ENCODE results near the gene MAEA. TPM values are rescaled to one million over a fixed set of nuclear protein-coding genes. Genes with fewer than 3 reads are reported as not detected.
"Not testable (repeated sequence)": the region's sequence is repeated elsewhere in the genome, so short reads cannot be mapped to it uniquely, and the experiment has no call there.

MAEA gene
- total RNA-seq, 2 experiments from 2014 or later, result 63.8 to 69.0 TPM

DNA sequence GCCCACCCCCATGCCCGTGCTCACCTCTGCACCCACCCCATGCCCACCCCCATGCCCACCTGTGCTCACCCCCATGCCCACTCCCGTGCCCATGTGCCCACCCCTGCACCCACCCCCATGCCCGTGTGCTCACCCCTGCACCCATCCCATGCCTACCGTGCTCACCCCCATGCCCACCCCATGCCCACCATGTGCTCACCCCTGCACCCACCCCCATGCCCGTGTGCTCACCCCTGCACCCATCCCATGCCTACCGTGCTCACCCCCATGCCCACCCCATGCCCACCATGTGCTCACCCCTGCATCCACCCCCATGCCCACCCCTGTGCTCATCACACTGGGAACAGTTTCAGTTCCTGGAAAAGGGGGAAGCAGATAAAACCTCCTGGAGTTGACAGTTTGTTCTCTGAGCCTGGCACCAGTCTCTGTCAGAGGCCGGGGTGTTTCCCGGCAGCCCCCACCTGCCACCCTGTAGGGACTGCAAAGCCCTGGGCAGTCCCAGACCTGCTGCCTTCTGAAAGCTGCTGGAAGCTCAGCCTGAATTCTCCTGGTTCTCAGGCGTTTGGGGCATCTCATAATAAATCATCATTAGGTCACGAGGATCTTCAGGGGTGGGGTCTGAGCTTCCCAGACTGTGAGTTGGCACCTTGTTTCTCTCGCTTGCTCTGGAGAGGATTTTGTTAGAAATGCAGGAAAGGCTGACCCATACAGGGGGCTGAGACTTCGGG, 44.3 kb downstream of the MAEA start:
- POLR2A ChIA-PET, H3K4me3 Mint-ChIP-seq, DNase-seq, H3K27me3 Mint-ChIP-seq, H3K9me3 Mint-ChIP-seq: not testable (repeated sequence)
- Mint-ChIP-seq H3K4me1 (peaks cover 67% of the 10 kb centered on the region), H3K36me3 (ENCODE audit: low read depth) (peaks cover 68% of the 10 kb centered on the region), H3K27ac (peak overlapping the region; percentile 54)
- CTCF ChIA-PET, result interaction anchor here (1.5 kb wide), 1 partner anchor 66 kb away, joined by 4 read pairs; no protein-coding TSS in a partner anchor

DNA sequence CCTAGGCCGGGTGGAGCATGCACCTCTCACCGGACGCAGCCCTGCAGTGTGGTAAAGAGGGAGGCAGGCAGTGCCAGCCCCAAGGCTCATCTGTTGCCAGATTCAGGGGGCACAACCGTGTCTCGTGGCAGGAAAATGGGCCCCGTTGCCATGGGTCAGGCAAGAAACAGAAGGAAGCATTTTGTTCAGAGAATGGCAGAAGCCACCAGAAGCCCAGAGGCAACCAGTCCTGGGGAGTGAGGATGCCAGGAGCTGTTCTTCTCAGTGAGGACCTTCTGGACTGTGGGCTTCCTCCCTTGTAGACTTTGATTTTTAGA, 44.8 kb downstream of the MAEA start:
- POLR2A ChIA-PET, result no interaction called here

DNA sequence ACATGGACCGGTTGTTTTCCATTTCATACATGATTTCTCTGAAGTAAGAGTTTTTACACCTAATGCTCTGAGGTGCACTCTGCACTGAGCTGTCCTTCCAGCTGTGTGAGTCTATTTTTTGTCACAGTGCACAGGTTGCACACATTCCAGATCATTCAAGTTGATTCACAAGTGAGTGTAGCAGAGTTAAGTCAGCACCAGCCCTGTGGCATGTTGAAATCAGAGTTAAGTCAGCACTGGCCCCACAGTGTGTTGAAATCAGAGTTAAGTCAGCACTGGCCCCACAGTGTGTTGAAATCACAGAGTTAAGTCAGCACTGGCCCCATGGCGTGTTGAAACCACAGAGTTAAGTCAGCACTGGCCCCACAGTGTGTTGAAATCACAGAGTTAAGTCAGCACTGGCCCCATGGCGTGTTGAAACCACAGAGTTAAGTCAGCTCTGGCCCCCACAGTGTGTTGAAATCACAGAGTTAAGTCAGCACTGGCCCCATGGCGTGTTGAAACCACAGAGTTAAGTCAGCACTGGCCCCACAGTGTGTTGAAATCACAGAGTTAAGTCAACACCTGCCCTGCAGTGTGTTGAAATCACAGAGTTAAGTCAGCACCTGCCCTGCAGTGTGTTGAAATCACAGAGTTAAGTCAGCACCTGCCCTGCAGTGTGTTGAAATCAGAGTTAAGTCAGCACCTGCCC, 45.6 kb downstream of the MAEA start:
- H3K4me1 Mint-ChIP-seq, result peaks cover 58% of the 10 kb centered on the region
- H3K9me3 Mint-ChIP-seq, H3K27ac Mint-ChIP-seq, POLR2A ChIA-PET, DNase-seq, H3K4me3 Mint-ChIP-seq, H3K27me3 Mint-ChIP-seq: not testable (repeated sequence)
- CTCF ChIA-PET, result interaction anchor here (1.1 to 1.5 kb wide), 2 partner anchors 10 to 67 kb away, joined by 3 to 4 read pairs; no protein-coding TSS in a partner anchor
- H3K36me3 Mint-ChIP-seq (ENCODE audit: low read depth), result peaks cover 71% of the 10 kb centered on the region

More for the DNA sequence above, 44.8 kb downstream of the MAEA start:
- Mint-ChIP-seq H3K27me3 (no peaks in the 10 kb centered on the region), H3K4me1 (peaks cover 64% of the 10 kb centered on the region), H3K4me3 (no peak overlapping the region), H3K36me3 (ENCODE audit: low read depth) (peaks cover 68% of the 10 kb centered on the region), H3K27ac (peak overlapping the region; percentile 54), H3K9me3 (no peaks in the 10 kb centered on the region)
- CTCF ChIA-PET, result interaction anchor here (1.1 to 1.5 kb wide), 2 partner anchors 11 to 67 kb away, joined by 3 to 4 read pairs; no protein-coding TSS in a partner anchor
- no peak for DNase-seq

DNA sequence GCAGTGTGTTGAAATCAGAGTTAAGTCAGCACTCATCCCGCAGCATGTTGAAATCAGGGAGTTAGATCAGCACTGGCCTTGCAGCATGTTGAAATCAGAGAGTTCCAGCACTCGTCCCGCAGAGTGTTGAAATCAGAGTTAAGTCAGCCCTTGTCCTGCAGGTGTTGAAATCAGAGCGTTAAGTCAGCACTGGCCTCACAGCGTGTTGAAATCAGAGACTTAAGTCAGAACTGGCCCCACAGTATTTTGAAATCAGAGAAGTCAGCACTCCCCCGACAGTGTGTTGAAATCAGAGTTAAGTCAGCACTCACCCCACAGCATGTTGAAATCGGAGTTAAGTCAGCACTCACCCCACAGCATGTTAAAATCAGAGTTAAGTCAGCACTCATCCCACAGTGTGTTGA, 46.4 kb downstream of the MAEA start:
- Mint-ChIP-seq H3K9me3 (no peaks in the 10 kb centered on the region), H3K27ac (no peak overlapping the region), H3K27me3 (no peaks in the 10 kb centered on the region), H3K4me3 (no peak overlapping the region), H3K36me3 (ENCODE audit: low read depth) (peaks cover 72% of the 10 kb centered on the region), H3K4me1 (peaks cover 52% of the 10 kb centered on the region)
- no peak for DNase-seq
- POLR2A ChIA-PET, result no interaction called here
- CTCF ChIA-PET, result no interaction called here

DNA sequence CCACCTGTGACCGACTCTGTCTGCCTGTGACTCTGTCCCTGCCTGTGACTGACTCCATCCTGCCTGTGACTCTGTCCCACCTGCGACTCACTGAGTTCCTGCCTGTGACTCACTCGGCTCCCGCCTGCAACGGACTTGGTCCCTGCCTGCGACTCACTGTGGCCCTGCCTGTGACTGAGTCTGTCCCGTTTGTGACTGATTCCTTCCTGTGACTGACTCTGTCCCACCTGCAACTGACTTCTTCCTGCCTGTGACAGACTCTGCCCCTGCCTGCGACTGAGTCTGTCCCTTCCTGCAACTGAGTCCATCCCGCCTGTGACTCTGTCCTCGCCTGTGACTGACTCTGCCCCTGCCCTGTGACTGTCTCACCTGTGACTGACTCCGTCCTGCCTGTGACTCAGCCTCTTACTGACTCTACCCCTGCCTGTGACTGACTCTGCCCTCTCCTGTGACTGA, 47.7 kb downstream of the MAEA start:
- H3K4me1 Mint-ChIP-seq, result peaks cover 39% of the 10 kb centered on the region
- H3K4me3 Mint-ChIP-seq, result no peak overlapping the region
- H3K9me3 Mint-ChIP-seq, result no peaks in the 10 kb centered on the region
- H3K27me3 Mint-ChIP-seq, result no peaks in the 10 kb centered on the region
- DNase-seq, result peak; percentile 30
- CTCF ChIA-PET, result no interaction called here
- POLR2A ChIA-PET, result no interaction called here
- H3K27ac Mint-ChIP-seq, result peak overlapping the region; percentile 80
- peaks cover 66% of the 10 kb centered on the region for H3K36me3 Mint-ChIP-seq (ENCODE audit: low read depth)

DNA sequence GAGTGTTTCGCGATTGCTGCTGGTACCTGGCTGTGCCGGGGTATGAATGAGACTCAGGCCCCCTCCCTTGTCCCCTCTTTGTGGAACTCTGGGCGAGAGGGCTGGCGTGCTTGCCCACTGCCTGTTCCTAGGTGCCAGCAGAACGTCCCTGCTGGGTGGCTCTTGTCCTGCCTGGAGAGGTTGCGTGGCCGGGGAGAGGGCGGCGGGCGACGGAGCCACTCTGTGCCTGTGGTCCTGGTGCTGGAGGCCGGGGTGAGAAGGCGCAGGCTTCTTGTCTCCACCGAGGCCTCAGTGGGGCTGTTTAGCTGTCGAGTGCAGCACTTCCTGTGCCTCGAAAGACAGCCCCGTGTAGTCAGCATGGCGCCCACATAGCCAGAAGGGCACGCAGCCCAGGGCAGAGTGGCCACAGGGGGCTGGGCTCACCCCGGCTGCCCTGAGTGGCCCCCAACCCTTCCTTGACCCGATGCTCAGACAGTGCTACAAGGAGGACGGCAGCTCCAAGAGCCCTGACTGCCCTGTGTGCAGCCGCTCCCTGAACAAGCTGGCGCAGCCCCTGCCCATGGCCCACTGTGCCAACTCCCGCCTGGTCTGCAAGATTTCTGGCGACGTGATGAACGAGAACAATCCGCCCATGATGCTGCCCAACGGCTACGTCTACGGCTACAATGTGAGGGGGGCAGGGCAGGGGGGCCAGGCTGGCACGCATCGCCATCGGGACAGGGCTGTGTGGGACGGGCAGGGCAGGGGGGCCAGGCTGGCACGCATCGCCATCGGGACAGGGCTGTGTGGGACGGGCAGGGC, 48.5 kb downstream of the MAEA start:
- peaks cover 61% of the 10 kb centered on the region for H3K36me3 Mint-ChIP-seq (ENCODE audit: low read depth)
- H3K27me3 Mint-ChIP-seq, result no peaks in the 10 kb centered on the region
- H3K9me3 Mint-ChIP-seq, result no peaks in the 10 kb centered on the region
- DNase-seq, result no peak
- CTCF ChIA-PET, result no interaction called here
- peak overlapping the region; percentile 80 for H3K27ac Mint-ChIP-seq
- peaks cover 35% of the 10 kb centered on the region for H3K4me1 Mint-ChIP-seq
- no peak overlapping the region for H3K4me3 Mint-ChIP-seq
- POLR2A ChIA-PET, result no interaction called here

DNA sequence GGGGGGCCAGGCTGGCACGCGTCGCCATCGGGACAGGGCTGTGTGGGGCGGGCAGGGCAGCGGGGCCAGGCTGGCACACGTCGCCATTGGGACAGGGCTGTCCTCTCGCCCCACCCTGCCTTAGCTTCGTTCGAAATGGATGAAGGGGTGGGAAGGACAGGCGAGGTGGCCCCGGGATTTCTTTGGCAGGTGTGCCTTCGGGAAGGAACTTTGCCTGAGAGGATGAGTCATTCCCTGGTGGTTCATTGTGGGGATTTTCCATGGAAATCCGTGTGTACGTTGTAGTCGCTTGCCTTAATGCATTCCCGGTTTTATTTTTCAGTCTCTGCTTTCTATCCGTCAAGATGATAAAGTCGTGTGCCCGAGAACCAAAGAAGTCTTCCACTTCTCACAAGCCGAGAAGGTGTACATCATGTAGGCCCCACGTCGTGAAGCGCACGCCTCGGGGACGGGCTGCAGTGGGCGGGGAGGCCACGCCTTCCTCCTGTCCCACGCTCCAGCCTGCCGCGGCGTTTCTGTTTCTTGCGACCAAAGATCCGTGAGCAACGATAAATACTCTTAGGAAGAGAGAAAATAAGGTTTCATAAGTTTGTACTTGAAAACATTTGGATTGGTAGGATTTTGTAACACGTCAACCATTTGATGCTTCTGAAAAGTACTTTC, 49.2 kb downstream of the MAEA start:
- CTCF ChIA-PET, result no interaction called here
- Mint-ChIP-seq H3K4me1 (peaks cover 37% of the 10 kb centered on the region), H3K27ac (peak overlapping the region; percentile 50), H3K27me3 (no peaks in the 10 kb centered on the region), H3K36me3 (ENCODE audit: low read depth) (peaks cover 60% of the 10 kb centered on the region), H3K4me3 (no peak overlapping the region), H3K9me3 (no peaks in the 10 kb centered on the region)
- DNase-seq, result no peak
- POLR2A ChIA-PET, result no interaction called here

DNA sequence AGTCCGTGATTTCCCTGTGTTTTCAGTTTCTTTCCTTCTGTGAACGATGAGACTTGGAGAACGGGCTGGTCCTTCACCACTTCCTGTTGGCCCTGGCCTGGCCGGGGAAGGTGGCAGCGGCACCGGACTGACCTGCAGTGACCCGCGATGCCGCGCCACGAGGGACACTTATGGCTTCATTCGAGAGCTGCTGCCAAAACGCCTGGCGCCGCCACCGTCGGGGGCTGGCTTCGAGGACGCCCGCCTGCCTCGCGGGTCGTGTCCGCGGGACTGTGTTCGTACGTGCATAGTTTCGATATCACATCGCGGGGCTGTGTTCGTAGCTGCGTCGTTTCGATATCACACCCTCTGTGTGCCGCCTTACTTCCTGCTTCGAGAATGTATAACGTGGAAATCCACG, 49.8 kb downstream of the MAEA start:
- Mint-ChIP-seq H3K4me3 (no peak overlapping the region), H3K4me1 (peaks cover 37% of the 10 kb centered on the region), H3K9me3 (no peaks in the 10 kb centered on the region), H3K27me3 (no peaks in the 10 kb centered on the region), H3K27ac (no peak overlapping the region), H3K36me3 (ENCODE audit: low read depth) (peaks cover 58% of the 10 kb centered on the region)
- POLR2A ChIA-PET, result no interaction called here
- DNase-seq, result no peak
- CTCF ChIA-PET, result no interaction called here

DNA sequence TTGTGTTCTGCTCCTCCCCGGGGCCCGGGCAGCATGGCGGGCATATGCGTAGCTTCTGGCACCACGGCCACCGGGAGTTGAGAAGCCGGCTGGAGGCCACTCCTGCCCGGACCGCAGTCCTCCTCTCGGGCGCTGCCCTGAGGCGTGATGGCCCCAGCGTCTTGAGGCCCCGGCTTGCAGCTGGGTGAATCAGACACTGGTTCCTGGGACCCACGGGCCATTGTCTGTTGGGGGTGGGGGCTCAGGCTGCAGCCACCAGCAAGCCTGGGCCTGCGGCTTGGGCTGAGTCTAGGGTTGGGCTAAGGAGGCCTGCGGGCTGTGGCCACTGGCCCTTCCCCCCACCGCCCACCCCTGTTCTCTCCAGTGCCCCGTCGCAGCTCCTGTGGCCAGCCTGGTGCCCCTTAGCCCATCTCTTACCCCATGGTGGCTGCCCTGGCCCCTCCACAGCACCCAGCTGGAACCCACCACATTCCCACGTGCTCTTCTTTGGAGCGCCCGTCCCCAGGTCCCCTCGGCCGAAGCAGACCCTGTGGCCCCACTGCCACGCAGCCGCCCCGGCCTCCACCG, 50.6 kb downstream of the MAEA start:
- POLR2A ChIA-PET, result no interaction called here
- Mint-ChIP-seq H3K36me3 (ENCODE audit: low read depth) (peaks cover 52% of the 10 kb centered on the region), H3K27me3 (no peaks in the 10 kb centered on the region), H3K27ac (no peak overlapping the region), H3K4me3 (no peak overlapping the region), H3K4me1 (peaks cover 36% of the 10 kb centered on the region), H3K9me3 (no peaks in the 10 kb centered on the region)
- no peak for DNase-seq
- CTCF ChIA-PET, result interaction anchor here (0.5 to 1.1 kb wide), 2 partner anchors 10 to 574 kb away, joined by 3 to 4 read pairs; no protein-coding TSS in a partner anchor

DNA sequence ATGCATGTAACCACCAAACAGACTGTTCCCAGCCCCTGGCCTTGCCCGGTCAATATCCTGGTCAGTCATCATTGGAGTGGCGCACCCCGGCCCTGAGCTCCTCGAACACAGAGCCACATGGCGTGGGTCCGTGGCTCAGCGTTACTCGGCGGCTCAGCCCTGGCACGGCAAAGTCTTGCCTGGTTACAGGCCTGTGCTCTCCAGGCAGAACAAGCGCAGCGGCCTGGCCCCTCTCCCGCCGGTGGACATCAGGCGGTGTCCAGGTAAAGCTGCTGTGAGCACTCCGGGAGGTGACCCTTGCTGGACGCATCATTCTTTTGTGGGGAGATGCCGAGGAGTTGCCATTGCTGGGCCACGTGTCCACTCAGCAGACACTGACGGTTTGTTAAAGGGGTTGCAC, 51.2 kb downstream of the MAEA start:
- H3K9me3 Mint-ChIP-seq, result no peaks in the 10 kb centered on the region
- H3K4me3 Mint-ChIP-seq, result no peak overlapping the region
- DNase-seq, result no peak
- ChIA-PET POLR2A (no interaction called here), CTCF (interaction anchor here (1.1 kb wide), 1 partner anchor 11 kb away, joined by 4 read pairs; no protein-coding TSS in a partner anchor)
- no peak overlapping the region for H3K27ac Mint-ChIP-seq
- peaks cover 39% of the 10 kb centered on the region for H3K4me1 Mint-ChIP-seq
- H3K36me3 Mint-ChIP-seq (ENCODE audit: low read depth), result peaks cover 53% of the 10 kb centered on the region
- H3K27me3 Mint-ChIP-seq, result no peaks in the 10 kb centered on the region

DNA sequence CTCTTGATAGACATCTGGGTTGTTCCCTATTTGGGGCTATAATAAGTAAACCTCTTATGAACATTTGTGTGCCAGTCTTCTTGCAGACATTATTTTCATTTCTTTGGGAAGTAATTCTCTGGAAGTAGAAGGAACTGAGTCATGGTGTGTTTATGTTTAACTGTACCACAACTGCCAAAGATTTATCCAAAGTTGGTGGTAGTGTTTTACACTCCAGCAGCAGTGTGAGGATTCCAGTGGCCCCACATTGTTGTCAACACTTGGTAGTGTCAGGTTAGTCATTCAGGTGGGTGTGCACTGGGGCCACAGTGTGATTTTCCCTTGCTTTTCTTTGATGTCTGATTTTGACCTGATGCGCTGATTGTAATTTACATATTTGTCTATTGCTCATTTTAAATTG, 52.3 kb downstream of the MAEA start:
- H3K36me3 Mint-ChIP-seq (ENCODE audit: low read depth), result peaks cover 42% of the 10 kb centered on the region
- no peak for DNase-seq
- no peaks in the 10 kb centered on the region for H3K27me3 Mint-ChIP-seq
- no peak overlapping the region for H3K4me3 Mint-ChIP-seq
- H3K27ac Mint-ChIP-seq, result peak overlapping the region; percentile 3
- H3K9me3 Mint-ChIP-seq, result no peaks in the 10 kb centered on the region
- peaks cover 31% of the 10 kb centered on the region for H3K4me1 Mint-ChIP-seq
- ChIA-PET POLR2A (no interaction called here), CTCF (no interaction called here)

DNA sequence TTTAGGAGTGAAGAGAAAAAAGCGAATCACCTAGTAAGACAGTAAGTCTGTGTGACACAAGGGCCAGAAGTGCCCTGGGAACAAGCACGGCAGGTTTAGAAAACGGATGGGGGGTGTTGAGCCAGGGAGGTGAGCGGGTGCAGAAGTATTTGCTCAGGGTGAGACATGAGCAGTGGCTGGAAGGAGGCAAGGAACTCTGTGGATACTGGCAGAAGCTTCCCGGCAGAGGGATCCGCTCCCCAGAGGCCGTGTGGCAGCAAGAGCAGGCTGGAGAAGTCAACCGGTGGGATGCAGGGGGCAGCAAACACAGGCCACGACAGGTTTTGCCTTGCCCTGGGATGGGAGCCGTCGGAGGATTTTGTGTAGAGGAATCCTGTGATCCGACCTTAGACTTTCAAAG, 55.0 kb downstream of the MAEA start:
- H3K4me1 Mint-ChIP-seq, result peaks cover 34% of the 10 kb centered on the region
- peaks cover 28% of the 10 kb centered on the region for H3K36me3 Mint-ChIP-seq (ENCODE audit: low read depth)
- peak overlapping the region; percentile 80 for H3K27ac Mint-ChIP-seq
- no peaks in the 10 kb centered on the region for H3K27me3 Mint-ChIP-seq
- no peak for DNase-seq
- peak overlapping the region; percentile 92 for H3K4me3 Mint-ChIP-seq
- CTCF ChIA-PET, result interaction anchor here (1.1 kb wide), 1 partner anchor 10 kb away, joined by 3 read pairs; no protein-coding TSS in a partner anchor
- POLR2A ChIA-PET, result no interaction called here
- H3K9me3 Mint-ChIP-seq, result no peaks in the 10 kb centered on the region

Measured in activated CD4-positive, alpha-beta T cell treated with anti-CD3 and anti-CD28 coated beads, Interleukin-2, amount 10 ng/mL, durations not matched to agents 7 days and 5 days (primary cell).